Activated CD4-positive, alpha-beta T cell treated with anti-CD3 and anti-CD28 coated beads, Interleukin-2, amount 10 ng/mL, durations not matched to agents 7 days and 5 days (primary cell): Measurements from ENCODE around the gene DNAJA3. TPM values are rescaled to one million over a fixed set of nuclear protein-coding genes. Genes with fewer than 3 reads are reported as not detected.

ENCODE experiments used
- CTCF ChIA-PET: fragments of 350-600 bp; sonication (Branson Sonifier 250); formaldehyde crosslinking; loops from one replicate; lab custom pipeline; 2021; ENCODE audit warnings: antibody characterized with exemption; lab: Charles Lee
- POLR2A ChIA-PET: fragments of 350-600 bp; sonication (Branson Sonifier 250); formaldehyde crosslinking; loops from one replicate; lab custom pipeline; 2021; ENCODE audit warnings: antibody characterized with exemption; lab: Charles Lee
- DNase-seq: peaks from one replicate; pipeline ENCODE4 v3.0.0-alpha.2; 2020
- H3K27ac Mint-ChIP-seq: one replicate; pipeline ENCODE4 v1.8.0; 2021; ENCODE audit warnings: mild to moderate bottlenecking, moderate library complexity, mixed read lengths
- H3K27me3 Mint-ChIP-seq: one replicate; pipeline ENCODE4 v1.8.0; 2021; ENCODE audit warnings: mixed read lengths
- H3K36me3 Mint-ChIP-seq: one replicate; pipeline ENCODE4 v1.8.0; 2021; ENCODE audit warnings: low read depth, mixed read lengths
- H3K4me1 Mint-ChIP-seq: one replicate; pipeline ENCODE4 v1.8.0; 2021; ENCODE audit warnings: mixed read lengths
- H3K4me3 Mint-ChIP-seq: one replicate; pipeline ENCODE4 v1.8.0; 2021; ENCODE audit warnings: mild to moderate bottlenecking, moderate library complexity, mixed read lengths
- H3K9me3 Mint-ChIP-seq: one replicate; pipeline ENCODE4 v1.8.0; 2021; ENCODE audit warnings: mixed read lengths
- total RNA-seq, 2 experiments: library from RNA; stranded (reverse); gene quantifications; one replicate each; pipeline ENCODE4 v1.2.3, GENCODE V29; 2021

The DNAJA3 gene
- total RNA-seq, 2 experiments from 2014 or later: 51.6 to 55.0 TPM

DNA sequence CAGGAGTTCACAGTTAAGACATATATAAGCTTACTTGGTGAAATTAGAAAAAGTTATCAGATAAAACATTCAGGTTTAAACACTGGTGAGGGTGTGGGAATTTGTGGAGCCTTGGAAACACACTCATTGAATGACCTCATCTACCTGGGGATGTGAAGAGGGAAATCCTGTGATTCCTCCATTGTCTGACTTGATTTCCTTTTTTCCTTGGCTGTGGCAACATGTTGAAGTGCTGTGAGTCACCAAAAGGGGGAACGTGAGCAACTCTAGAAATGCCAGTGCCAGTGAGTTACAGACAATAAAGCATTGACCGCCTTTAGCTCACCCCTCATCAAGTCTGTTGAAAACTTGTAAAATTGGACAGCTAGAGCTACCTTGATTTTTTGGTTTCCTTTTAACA, 52.3 kb downstream of the DNAJA3 start:
- H3K4me3 Mint-ChIP-seq: peak overlapping the region; percentile 94
- CTCF ChIA-PET: interaction anchor here (1.0 to 4.8 kb wide), 8 partner anchors 10 to 68 kb away, joined by 3 to 42 read pairs (median 4); partner anchors contain the start of gene CDIP1
- POLR2A ChIA-PET: interaction anchor here (0.9 kb wide), 1 partner anchor 10 kb away, joined by 3 read pairs; no protein-coding TSS in a partner anchor
- H3K36me3 Mint-ChIP-seq: peaks cover 23% of the 10 kb centered on the region
- H3K9me3 Mint-ChIP-seq: no peaks in the 10 kb centered on the region
- H3K4me1 Mint-ChIP-seq: peaks cover 53% of the 10 kb centered on the region
- H3K27ac Mint-ChIP-seq: peak overlapping the region; percentile 90
- no peaks in the 10 kb centered on the region for H3K27me3 Mint-ChIP-seq
- DNase-seq: peak; percentile 21

DNA sequence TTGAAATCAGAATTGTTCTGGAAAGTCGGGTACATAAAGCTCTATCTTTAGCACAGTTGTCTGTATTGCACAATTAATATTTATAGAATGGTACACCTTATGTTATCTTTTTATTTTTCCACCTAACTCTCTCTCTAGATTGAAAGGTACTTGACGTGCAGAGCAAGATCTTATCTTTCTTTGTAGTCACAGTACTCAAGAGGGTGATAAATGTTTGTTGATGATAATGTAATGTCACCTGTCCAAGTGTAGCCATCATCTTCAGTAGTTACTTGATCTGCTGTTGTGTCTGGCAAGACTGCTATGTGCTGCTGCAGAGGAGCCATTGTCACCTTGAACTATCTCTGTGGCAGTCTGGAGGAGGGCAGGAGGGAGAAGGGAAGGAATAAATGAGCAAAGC, 55.9 kb downstream of the DNAJA3 start:
- no peak overlapping the region for H3K4me3 Mint-ChIP-seq
- peaks cover 47% of the 10 kb centered on the region for H3K36me3 Mint-ChIP-seq
- peaks cover 53% of the 10 kb centered on the region for H3K4me1 Mint-ChIP-seq
- DNase-seq: no peak
- H3K9me3 Mint-ChIP-seq: no peaks in the 10 kb centered on the region
- no peaks in the 10 kb centered on the region for H3K27me3 Mint-ChIP-seq
- ChIA-PET CTCF (no interaction called here), POLR2A (no interaction called here)
- peak overlapping the region; percentile 65 for H3K27ac Mint-ChIP-seq

DNA sequence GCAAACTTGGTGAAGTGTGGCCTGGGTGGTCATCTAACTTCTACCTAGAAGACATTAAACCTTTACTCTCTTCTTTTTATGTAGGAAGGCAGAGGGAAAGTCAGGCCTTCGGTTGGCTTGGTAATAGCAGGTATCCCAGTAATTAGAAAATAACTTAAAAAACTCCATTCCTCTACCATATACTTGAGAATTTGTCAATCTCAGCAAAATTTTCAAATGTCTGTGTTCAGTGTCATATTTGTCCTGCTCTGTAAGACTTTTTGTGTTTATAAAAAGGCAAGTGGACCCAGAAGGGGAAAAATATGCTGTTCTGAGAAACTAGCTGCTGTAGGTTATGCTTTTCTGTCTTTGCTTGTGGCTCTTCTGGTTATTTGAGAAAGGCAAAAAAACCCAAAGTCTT, 56.3 kb downstream of the DNAJA3 start:
- H3K4me3 Mint-ChIP-seq: no peak overlapping the region
- H3K9me3 Mint-ChIP-seq: no peaks in the 10 kb centered on the region
- DNase-seq: no peak
- CTCF ChIA-PET: interaction anchor here (1.1 to 1.5 kb wide), 2 partner anchors 26 to 142 kb away, joined by 3 read pairs; partner anchors contain the start of gene MGRN1
- peaks cover 57% of the 10 kb centered on the region for H3K4me1 Mint-ChIP-seq
- no peaks in the 10 kb centered on the region for H3K27me3 Mint-ChIP-seq
- POLR2A ChIA-PET: no interaction called here
- H3K27ac Mint-ChIP-seq: peak overlapping the region; percentile 65
- H3K36me3 Mint-ChIP-seq: peaks cover 51% of the 10 kb centered on the region

DNA sequence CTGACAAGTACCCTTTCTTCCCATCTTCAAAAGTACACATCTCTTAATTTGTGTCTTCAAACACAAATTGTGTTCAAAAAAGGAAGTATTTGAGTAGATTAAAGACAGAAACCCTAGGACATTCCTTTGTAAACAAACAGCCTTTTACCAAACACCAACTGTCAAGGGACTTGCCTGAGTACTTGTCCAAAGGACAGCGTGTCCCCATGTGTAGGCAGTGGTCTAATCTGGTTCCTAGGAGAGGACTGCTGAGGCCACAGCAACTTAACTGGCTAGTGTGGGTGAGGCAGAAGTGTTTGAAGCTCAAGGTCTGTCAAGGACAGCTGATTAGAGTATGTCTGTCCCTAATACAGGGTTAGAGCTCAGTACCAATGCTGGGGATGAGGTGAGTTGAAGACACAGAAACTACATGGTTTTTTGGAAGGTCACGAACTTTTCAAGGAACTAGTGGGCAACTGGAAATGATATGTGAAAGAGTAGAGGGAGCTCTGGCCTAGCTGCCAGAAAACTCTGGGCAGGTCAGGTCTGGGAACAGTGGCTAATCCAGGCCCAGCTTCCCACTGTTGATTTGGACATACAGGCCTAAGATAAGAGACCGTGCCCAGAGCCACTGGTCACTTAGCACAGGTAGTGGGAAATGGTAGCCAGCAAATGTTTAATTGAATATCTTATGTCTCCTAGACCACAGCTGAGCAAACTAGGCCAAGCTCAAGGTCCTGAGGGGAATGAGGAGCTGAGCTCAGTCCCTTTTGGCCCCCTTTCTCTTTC, 60.6 kb downstream of the DNAJA3 start:
- peaks cover 76% of the 10 kb centered on the region for H3K4me1 Mint-ChIP-seq
- no peaks in the 10 kb centered on the region for H3K9me3 Mint-ChIP-seq
- CTCF ChIA-PET: interaction anchor here (0.5 to 4.8 kb wide), 7 partner anchors 9 to 582 kb away, joined by 3 to 42 read pairs (median 3); partner anchors contain the start of gene HMOX2
- peak overlapping the region; percentile 96 for H3K27ac Mint-ChIP-seq
- H3K27me3 Mint-ChIP-seq: no peaks in the 10 kb centered on the region
- peaks cover 69% of the 10 kb centered on the region for H3K36me3 Mint-ChIP-seq
- POLR2A ChIA-PET: interaction anchor here (0.5 to 0.6 kb wide), 3 partner anchors 10 to 19 kb away, joined by 3 read pairs; partner anchors contain the start of gene HMOX2
- H3K4me3 Mint-ChIP-seq: no peak overlapping the region
- no peak for DNase-seq

DNA sequence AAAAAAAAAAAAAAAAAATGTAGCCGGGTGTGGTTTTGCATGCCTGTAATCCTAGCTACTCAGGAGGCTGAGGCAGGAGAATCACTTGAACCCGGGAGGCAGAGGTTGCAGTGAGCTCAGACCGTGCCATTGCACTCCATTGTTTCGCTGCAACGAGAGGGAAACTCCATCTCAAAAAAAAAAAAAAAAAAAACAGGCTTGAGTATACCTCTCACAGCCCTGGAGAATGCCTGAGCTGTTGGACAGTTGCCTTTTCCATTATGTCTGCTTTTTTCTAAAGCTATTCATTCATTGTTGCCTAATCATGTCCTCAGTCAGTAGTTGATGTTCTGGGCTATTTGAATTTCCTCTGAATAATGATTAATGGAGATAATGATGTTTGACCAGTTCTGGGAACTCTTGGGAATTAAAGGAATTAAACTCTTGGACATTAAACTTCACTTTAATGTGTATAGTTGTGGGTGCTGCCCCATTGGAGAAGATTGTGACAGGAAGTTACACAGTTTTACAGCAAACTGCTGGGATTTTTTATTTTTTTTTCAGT, 62.4 kb downstream of the DNAJA3 start:
- peaks cover 71% of the 10 kb centered on the region for H3K36me3 Mint-ChIP-seq
- peaks cover 66% of the 10 kb centered on the region for H3K4me1 Mint-ChIP-seq
- POLR2A ChIA-PET: interaction anchor here (0.9 to 1.2 kb wide), 2 partner anchors 10 to 11 kb away, joined by 3 to 5 read pairs; no protein-coding TSS in a partner anchor

DNA sequence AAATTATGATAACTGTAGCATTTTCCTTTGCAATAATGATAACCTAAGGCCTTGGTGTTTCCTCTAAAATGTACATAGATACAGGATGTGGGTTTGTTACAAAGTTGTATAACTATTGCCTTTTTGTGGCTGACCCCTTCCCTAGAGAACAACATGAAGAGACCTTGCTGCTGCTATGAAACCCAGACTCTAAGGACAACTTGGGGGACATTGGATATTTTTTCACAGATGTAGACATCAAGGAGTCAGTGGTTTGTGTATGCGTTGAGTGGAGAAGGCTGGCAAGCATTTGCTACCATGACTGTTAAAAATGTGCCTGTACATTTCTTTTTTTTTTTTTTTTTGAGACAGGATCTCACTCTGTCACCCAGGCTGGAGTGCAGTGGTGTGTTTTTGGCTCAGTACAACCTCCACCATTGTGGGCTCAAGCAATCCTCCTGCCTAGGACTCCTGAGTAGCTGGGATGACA, 62.9 kb downstream of the DNAJA3 start:
- Mint-ChIP-seq H3K36me3 (peaks cover 71% of the 10 kb centered on the region), H3K9me3 (no peaks in the 10 kb centered on the region), H3K27ac (peak overlapping the region; percentile 96), H3K4me1 (peaks cover 68% of the 10 kb centered on the region), H3K27me3 (no peaks in the 10 kb centered on the region), H3K4me3 (peak overlapping the region; percentile 64)
- DNase-seq: peak; percentile 53
- POLR2A ChIA-PET: interaction anchor here (0.9 to 1.2 kb wide), 2 partner anchors 10 to 11 kb away, joined by 3 to 5 read pairs; no protein-coding TSS in a partner anchor
- CTCF ChIA-PET: interaction anchor here (0.6 to 6.2 kb wide), 6 partner anchors 11 to 137 kb away, joined by 3 to 42 read pairs (median 5); partner anchors contain the start of gene HMOX2

More for the DNA sequence above, 62.4 kb downstream of the DNAJA3 start:
- H3K27ac Mint-ChIP-seq: peak overlapping the region; percentile 96
- H3K9me3 Mint-ChIP-seq: no peaks in the 10 kb centered on the region
- no peaks in the 10 kb centered on the region for H3K27me3 Mint-ChIP-seq
- CTCF ChIA-PET: interaction anchor here (0.6 to 4.8 kb wide), 8 partner anchors 10 to 137 kb away, joined by 3 to 42 read pairs (median 4); partner anchors contain the start of genes CDIP1, HMOX2 and NMRAL1
- peak overlapping the region; percentile 64 for H3K4me3 Mint-ChIP-seq
- DNase-seq: no peak

DNA sequence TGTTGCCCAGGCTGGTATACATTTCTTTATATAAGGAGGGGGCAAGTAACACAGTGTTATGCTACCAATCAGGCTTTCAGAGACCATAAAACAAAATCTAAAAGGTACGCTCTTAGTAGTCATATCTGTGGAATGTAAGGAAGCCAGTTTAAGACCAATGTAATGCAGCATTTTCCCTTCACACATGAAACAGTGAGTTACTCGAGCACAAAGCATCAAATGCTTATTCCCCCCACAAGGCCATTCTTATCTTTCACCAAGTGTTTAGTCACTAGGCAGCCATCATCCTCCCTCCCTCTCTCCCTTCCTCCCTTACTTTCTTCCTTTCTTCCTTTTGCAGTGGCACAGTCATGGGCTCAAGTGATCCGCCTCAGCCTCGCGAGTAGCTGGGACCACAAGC, 63.4 kb downstream of the DNAJA3 start:
- H3K36me3 Mint-ChIP-seq: peaks cover 69% of the 10 kb centered on the region
- peaks cover 71% of the 10 kb centered on the region for H3K4me1 Mint-ChIP-seq
- H3K27me3 Mint-ChIP-seq: no peaks in the 10 kb centered on the region
- DNase-seq: no peak
- peak overlapping the region; percentile 96 for H3K27ac Mint-ChIP-seq
- ChIA-PET CTCF (interaction anchor here (0.7 to 6.2 kb wide), 4 partner anchors 11 to 73 kb away, joined by 3 to 42 read pairs (median 20); partner anchors contain the start of genes CORO7 and HMOX2), POLR2A (interaction anchor here (0.6 kb wide), 1 partner anchor 47 kb away, joined by 3 read pairs; no protein-coding TSS in a partner anchor)
- H3K4me3 Mint-ChIP-seq: peak overlapping the region; percentile 64
- H3K9me3 Mint-ChIP-seq: no peaks in the 10 kb centered on the region

DNA sequence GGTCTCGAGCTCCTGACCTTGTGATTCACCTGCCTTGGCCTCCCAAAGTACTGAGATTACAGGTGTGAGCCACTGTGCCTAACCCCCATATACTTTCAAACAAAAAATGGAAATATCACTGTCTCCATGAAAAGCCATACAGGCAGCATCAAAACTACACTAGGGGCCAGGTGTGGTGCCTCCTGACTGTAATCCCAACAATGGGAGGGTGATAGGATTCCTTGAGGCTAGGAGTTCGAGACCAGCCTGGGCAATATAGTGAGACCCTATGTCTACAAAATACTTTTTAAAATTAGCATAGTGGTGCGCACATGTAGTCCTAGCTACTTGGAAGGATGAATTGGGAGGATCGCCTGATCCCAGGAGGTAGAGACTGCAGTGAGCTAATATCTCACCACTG, 66.2 kb downstream of the DNAJA3 start:
- Mint-ChIP-seq H3K27ac (peak overlapping the region; percentile 41), H3K4me3 (no peak overlapping the region), H3K4me1 (peaks cover 75% of the 10 kb centered on the region), H3K36me3 (peaks cover 52% of the 10 kb centered on the region), H3K27me3 (no peaks in the 10 kb centered on the region), H3K9me3 (no peaks in the 10 kb centered on the region)
- ChIA-PET CTCF (interaction anchor here (1.9 to 6.2 kb wide), 2 partner anchors 9 to 14 kb away, joined by 9 to 36 read pairs; no protein-coding TSS in a partner anchor), POLR2A (no interaction called here)
- no peak for DNase-seq

DNA sequence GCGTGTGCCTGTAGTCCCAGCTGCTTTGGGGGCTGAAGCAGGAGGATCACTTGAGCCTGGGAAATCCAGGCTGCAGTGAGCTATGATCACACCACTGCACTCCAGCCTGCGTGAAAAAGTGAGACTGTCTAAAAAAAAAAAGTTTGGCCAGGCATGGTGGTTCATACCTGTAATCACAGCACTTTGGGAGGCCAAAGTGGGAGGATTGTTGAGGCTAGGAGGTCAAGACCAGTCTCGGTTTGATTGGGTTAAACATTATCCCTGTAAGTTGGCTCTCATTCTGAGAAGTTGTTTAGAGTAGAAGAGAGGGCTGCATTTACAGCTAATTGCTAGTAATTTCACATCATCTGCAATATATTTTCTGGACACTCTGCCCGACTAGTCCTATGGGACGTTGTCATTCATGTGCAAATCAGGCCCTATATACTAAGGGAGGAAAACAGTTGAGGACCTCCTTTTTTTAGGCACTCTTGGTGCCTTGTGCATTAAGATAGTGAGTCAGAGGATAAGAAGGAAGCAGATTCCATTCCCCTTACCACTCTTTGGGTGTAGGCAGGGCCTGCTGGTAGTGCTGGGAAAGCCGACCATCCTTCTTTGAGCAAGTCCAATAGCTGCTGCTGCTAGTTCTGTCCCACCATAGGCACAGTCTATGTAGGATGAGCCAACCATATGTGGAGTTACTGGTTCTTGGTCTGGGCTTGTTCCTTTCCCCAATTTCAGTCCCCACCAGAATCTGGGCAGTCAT, 69.2 kb downstream of the DNAJA3 start:
- Mint-ChIP-seq H3K27ac (no peak overlapping the region), H3K4me1 (peaks cover 74% of the 10 kb centered on the region), H3K27me3 (no peaks in the 10 kb centered on the region), H3K4me3 (no peak overlapping the region), H3K9me3 (no peaks in the 10 kb centered on the region), H3K36me3 (peaks cover 48% of the 10 kb centered on the region)
- no peak for DNase-seq
- POLR2A ChIA-PET: no interaction called here
- CTCF ChIA-PET: interaction anchor here (1.0 to 6.2 kb wide), 2 partner anchors 11 to 29 kb away, joined by 3 to 36 read pairs; no protein-coding TSS in a partner anchor

DNA sequence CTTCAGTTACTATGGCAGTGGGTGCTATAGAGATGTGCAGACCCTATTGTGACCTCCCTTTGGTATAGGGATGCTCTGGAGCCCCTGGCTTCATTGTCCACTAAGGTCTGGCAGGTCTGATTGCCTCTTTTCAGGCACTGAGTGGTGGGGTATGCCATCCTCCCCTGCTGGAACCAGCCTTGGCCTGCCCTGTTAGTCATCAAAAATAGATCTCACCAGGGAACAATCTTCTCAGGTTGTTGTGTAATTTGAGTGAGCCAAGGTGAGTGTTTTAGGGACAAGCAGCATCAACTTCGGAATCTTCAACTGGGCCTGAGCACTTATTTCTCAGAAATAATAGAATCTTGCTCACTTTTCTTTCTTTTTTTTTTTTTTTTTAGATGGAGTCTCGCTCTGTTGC, 70.1 kb downstream of the DNAJA3 start:
- H3K9me3 Mint-ChIP-seq: no peaks in the 10 kb centered on the region
- POLR2A ChIA-PET: no interaction called here
- peaks cover 40% of the 10 kb centered on the region for H3K36me3 Mint-ChIP-seq
- peaks cover 74% of the 10 kb centered on the region for H3K4me1 Mint-ChIP-seq
- DNase-seq: no peak
- H3K27ac Mint-ChIP-seq: no peak overlapping the region
- H3K4me3 Mint-ChIP-seq: no peak overlapping the region
- H3K27me3 Mint-ChIP-seq: no peaks in the 10 kb centered on the region
- CTCF ChIA-PET: no interaction called here

DNA sequence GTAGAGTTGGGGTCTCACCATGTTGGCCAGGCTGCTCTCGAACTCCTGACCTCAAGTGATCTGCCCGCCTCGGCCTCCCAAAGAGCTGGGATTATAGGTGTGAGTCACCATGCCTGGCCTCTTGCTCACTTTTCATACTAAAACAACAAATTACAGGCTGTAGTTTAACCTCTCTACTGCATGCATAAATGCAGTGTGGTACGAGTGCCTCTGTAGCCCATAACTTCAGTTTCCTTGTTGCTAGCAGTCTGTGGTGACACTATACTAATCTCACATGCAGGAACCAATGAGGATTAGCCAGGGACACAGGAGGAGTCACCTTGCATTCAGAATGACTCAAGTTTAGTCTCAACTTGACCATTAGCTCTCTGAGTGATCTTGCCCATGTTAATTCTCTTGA, 70.6 kb downstream of the DNAJA3 start:
- Mint-ChIP-seq H3K9me3 (no peaks in the 10 kb centered on the region), H3K27ac (no peak overlapping the region)

More for the DNA sequence above, 70.6 kb downstream of the DNAJA3 start:
- Mint-ChIP-seq H3K27me3 (no peaks in the 10 kb centered on the region), H3K4me1 (peaks cover 74% of the 10 kb centered on the region), H3K36me3 (peaks cover 38% of the 10 kb centered on the region), H3K4me3 (no peak overlapping the region)
- no peak for DNase-seq
- POLR2A ChIA-PET: no interaction called here
- CTCF ChIA-PET: interaction anchor here (0.7 kb wide), 1 partner anchor 9 kb away, joined by 5 read pairs; no protein-coding TSS in a partner anchor
